NB4 (cell line): ENCODE results near the gene DRD2.

Experiments used
- POLR2A ChIP-seq: IDR thresholded peaks from 2 replicates; pipeline ENCODE4 v1.6.1; 2011; ENCODE audit warnings: mild to moderate bottlenecking; ENCODE audit not compliant: insufficient read length; ENCODE audit errors: extremely low read depth
- TF ChIP-seq, protein P1 (sequence below): IDR thresholded peaks from one replicate; pipeline ENCODE4 v1.5.1; 2012; ENCODE audit warnings: low read depth, low read length

DNA sequence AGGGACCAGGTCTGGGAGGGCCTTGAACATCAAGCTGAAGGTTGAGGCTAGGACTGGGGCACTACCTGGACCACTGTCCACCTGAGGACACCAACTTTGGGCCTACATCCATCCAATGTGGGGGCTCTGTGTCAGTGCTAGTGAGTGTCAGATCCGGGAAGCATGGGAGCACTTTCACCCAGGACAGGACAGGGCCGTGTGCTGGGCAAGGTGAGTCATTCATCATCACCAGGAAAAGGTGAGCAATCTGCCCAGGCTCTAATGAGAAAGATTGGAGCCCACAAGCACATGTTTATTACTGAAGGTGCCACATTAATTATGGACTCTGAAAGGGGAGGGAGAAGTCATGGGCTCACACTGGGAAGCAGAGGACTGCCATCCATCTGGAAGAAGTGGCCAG, 39.7 kb upstream of the DRD2 start:
- TF ChIP-seq, protein P1, sequence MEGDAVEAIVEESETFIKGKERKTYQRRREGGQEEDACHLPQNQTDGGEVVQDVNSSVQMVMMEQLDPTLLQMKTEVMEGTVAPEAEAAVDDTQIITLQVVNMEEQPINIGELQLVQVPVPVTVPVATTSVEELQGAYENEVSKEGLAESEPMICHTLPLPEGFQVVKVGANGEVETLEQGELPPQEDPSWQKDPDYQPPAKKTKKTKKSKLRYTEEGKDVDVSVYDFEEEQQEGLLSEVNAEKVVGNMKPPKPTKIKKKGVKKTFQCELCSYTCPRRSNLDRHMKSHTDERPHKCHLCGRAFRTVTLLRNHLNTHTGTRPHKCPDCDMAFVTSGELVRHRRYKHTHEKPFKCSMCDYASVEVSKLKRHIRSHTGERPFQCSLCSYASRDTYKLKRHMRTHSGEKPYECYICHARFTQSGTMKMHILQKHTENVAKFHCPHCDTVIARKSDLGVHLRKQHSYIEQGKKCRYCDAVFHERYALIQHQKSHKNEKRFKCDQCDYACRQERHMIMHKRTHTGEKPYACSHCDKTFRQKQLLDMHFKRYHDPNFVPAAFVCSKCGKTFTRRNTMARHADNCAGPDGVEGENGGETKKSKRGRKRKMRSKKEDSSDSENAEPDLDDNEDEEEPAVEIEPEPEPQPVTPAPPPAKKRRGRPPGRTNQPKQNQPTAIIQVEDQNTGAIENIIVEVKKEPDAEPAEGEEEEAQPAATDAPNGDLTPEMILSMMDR = no peak
- no peak for TF ChIP-seq POLR2A
